K562 (cell line): ENCODE data around the gene FRMD5. TPM values are rescaled to one million over a fixed set of nuclear protein-coding genes. Genes with fewer than 3 reads are reported as not detected.

Experiments used
- ATAC-seq: fragments of 200-7000 bp; cut with Tn5 transposase; 3 replicates; pipeline ENCODE4 v1.9.1; 2020; ENCODE audit warnings: moderate library complexity
- BruUV-seq: library from RNA; stranded (reverse); fragments of 400-500 nt; replicated peaks from 2 replicates; lab custom pipeline; 2021; lab: Mats Ljungman, UMichigan
- CTCF ChIA-PET: fragments of 300-600 bp; formaldehyde crosslinking; extraction: SDS; loops from one replicate; lab custom pipeline; 2021; ENCODE audit warnings: low intra/inter-chr PET ratio; lab: Yijun Ruan, JAX
- POLR2A ChIA-PET: fragments of 300-600, 350-650 bp; sonication (Branson Sonifier 250); formaldehyde crosslinking; extraction: SDS; loops from one replicate; lab custom pipeline; 2021; ENCODE audit warnings: antibody characterized with exemption, inconsistent platforms; lab: Yijun Ruan, JAX
- DNase-seq, 4 experiments: peaks; one replicate each; pipeline versions ENCODE4 v3.0.0 to v3.0.0-alpha.2; 2011 to 2018; ENCODE audit warnings: low spot score in 3 of 4, mixed read lengths in 3 of 4; ENCODE audit errors: extremely low read depth in 1 of 4
- FAIRE-seq: peaks from 2 replicates; lab custom pipeline; 2011; peaks lifted over from hg19 to GRCh38; lab: Jason Lieb, UNC
- H2AFZ ChIP-seq: 2 replicates; pipeline ENCODE4 v1.6.0; 2011; ENCODE audit warnings: low read depth, low read length, control low read depth, inconsistent platforms
- H3K27ac ChIP-seq: fragments of 200-600 bp; 3 replicates; pipeline ENCODE4 v1.8.0; 2011; ENCODE audit warnings: low read depth, mild to moderate bottlenecking, control low read depth, inconsistent platforms, low read length, moderate library complexity, mixed read lengths; ENCODE audit errors: extremely low read depth
- H3K27me3 ChIP-seq, 2 experiments: fragments of 300-600 bp in 1 of 2; 2 replicates in 1 of 2; 3 replicates in 1 of 2; pipeline versions ENCODE4 v1.6.0 to v1.8.0; 2011; ENCODE audit warnings: inconsistent platforms in 2 of 2, low read length in 2 of 2, mild to moderate bottlenecking in 1 of 2, mixed read lengths in 1 of 2, moderate library complexity in 1 of 2; ENCODE audit not compliant: control insufficient read depth in 2 of 2, insufficient read depth in 2 of 2
- H3K36me3 ChIP-seq: fragments of 300-600 bp; 3 replicates; pipeline ENCODE4 v1.8.0; 2011; ENCODE audit warnings: mild to moderate bottlenecking, low read length, inconsistent platforms; ENCODE audit not compliant: control insufficient read depth, insufficient read depth
- H3K4me1 ChIP-seq, 2 experiments: fragments of 200-600 bp in 1 of 2; replicated peaks in 1 of 2; 2 replicates in 1 of 2; 3 replicates in 1 of 2; pipeline versions ENCODE4 v1.5.1 to v1.8.0; 2011; ENCODE audit warnings: inconsistent platforms in 2 of 2, low read length in 2 of 2, mild to moderate bottlenecking in 1 of 2, mixed read lengths in 1 of 2, moderate library complexity in 1 of 2; ENCODE audit not compliant: control insufficient read depth in 2 of 2, insufficient read depth in 2 of 2
- H3K4me2 ChIP-seq: 2 replicates; pipeline ENCODE4 v1.6.1; 2011; ENCODE audit warnings: low read length, control low read depth, inconsistent platforms, mixed read lengths; ENCODE audit not compliant: insufficient read depth
- H3K4me3 ChIP-seq: fragments of 200-600 bp; sonication (generic), shearing (Covaris generic); 2 replicates; pipeline ENCODE4 v1.5.1; 2016; ENCODE audit warnings: control low read depth, inconsistent platforms
- H3K79me2 ChIP-seq: fragments of 200-600 bp; 3 replicates; pipeline ENCODE4 v1.8.0; 2011; ENCODE audit warnings: low read length, inconsistent platforms; ENCODE audit not compliant: control insufficient read depth, insufficient read depth
- H3K9ac ChIP-seq, 2 experiments: 2 replicates each; pipeline versions ENCODE4 v1.6.0 to v1.6.1; 2011; ENCODE audit warnings: low read depth in 2 of 2, low read length in 2 of 2, control low read depth in 1 of 2, inconsistent platforms in 1 of 2, mild to moderate bottlenecking in 1 of 2, mixed read lengths in 1 of 2; ENCODE audit not compliant: insufficient read depth in 1 of 2
- H3K9me1 ChIP-seq: one replicate; pipeline ENCODE4 v1.6.0; 2011; ENCODE audit warnings: inconsistent platforms, mild to moderate bottlenecking, low read length, moderate library complexity; ENCODE audit not compliant: control insufficient read depth, insufficient read depth
- H3K9me3 ChIP-seq: replicated peaks from 2 replicates; pipeline ENCODE4 v1.5.1; 2011; ENCODE audit warnings: low read depth, low read length, inconsistent platforms; ENCODE audit not compliant: control insufficient read depth, insufficient read depth
- H4K20me1 ChIP-seq: replicated peaks from 2 replicates; pipeline ENCODE4 v1.6.1; 2011; ENCODE audit warnings: low read length, inconsistent platforms, mixed read lengths; ENCODE audit not compliant: control insufficient read depth, insufficient read depth
- BDP1 ChIP-seq: IDR thresholded peaks from 3 replicates; pipeline ENCODE4 v1.6.1; 2011; ENCODE audit not compliant: insufficient read length, insufficient read depth
- CBX8 ChIP-seq: fragments of 200-600 bp; sonication (generic); IDR thresholded peaks from 2 replicates; pipeline ENCODE4 v1.6.1; 2012; ENCODE audit warnings: borderline replicate concordance, mixed run types, low read depth, mild to moderate bottlenecking, moderate library complexity, mixed read lengths, low read length, control low read depth, inconsistent platforms; ENCODE audit not compliant: poor library complexity, severe bottlenecking; ENCODE audit errors: extremely low read depth
- HNRNPH1 ChIP-seq: fragments of 200-400 bp; formaldehyde crosslinking; optimal IDR thresholded peaks from 2 replicates; pipeline ENCODE3; 2017; ENCODE audit warnings: low read depth, mild to moderate bottlenecking, low read length, moderate library complexity
- KHSRP ChIP-seq: fragments of 450-650 bp; IDR thresholded peaks from 2 replicates; pipeline ENCODE4 v1.6.1; 2017
- MEF2A ChIP-seq: IDR thresholded peaks from 2 replicates; pipeline ENCODE4 v1.6.1; 2011; ENCODE audit warnings: low read depth, mild to moderate bottlenecking, low read length, moderate library complexity; ENCODE audit not compliant: control insufficient read depth
- NCOA1 ChIP-seq: fragments of 450-650 bp; IDR thresholded peaks from 2 replicates; pipeline ENCODE4 v1.6.1; 2016; ENCODE audit warnings: low read depth
- RBBP5 ChIP-seq: fragments of 200-600 bp; sonication (generic); IDR thresholded peaks from 2 replicates; pipeline ENCODE4 v1.6.1; 2012; ENCODE audit warnings: borderline replicate concordance, mild to moderate bottlenecking, low read length, control low read depth, inconsistent platforms; ENCODE audit not compliant: insufficient read depth, poor library complexity, severe bottlenecking
- RBM14 ChIP-seq: fragments of 200-400 bp; formaldehyde crosslinking; IDR thresholded peaks from 2 replicates; pipeline ENCODE4 v1.6.1; 2018; ENCODE audit warnings: low read depth, mild to moderate bottlenecking, low read length, moderate library complexity, borderline replicate concordance; ENCODE audit not compliant: insufficient read depth
- SNIP1 ChIP-seq: fragments of 450-650 bp; IDR thresholded peaks from 2 replicates; pipeline ENCODE4 v1.7.1; 2017; ENCODE audit warnings: low read depth, mild to moderate bottlenecking
- SRSF9 ChIP-seq: fragments of 200-400 bp; formaldehyde crosslinking; IDR thresholded peaks from 2 replicates; pipeline ENCODE4 v1.6.1; 2017; ENCODE audit warnings: low read depth, low read length, borderline replicate concordance
- ZFP36 ChIP-seq: fragments of 150-350 bp; IDR thresholded peaks from 2 replicates; pipeline ENCODE4 v1.6.1; 2018; ENCODE audit warnings: low read length, low read depth; ENCODE audit not compliant: partially characterized antibody
- ZNF280A ChIP-seq: fragments of 450-650 bp; IDR thresholded peaks from 2 replicates; pipeline ENCODE4 v1.6.1; 2018; ENCODE audit warnings: mild to moderate bottlenecking, low read depth; ENCODE audit not compliant: partially characterized antibody
- WGBS: fragments of 100-300 bp; shearing (Covaris generic); methylation state at CpG from one replicate; pipeline ENCODE4 v1.1.6; 2016; ENCODE audit warnings: low coverage, mixed read lengths; ENCODE audit not compliant: insufficient coverage; ENCODE audit errors: missing lambda C conversion rate; 5-methylcytosine and 5-hydroxymethylcytosine counted together
- in situ Hi-C: fragments of 300-500 bp; cut with MboI; formaldehyde crosslinking; loops from 4 replicates; pipeline ENCODE4 v1.15.0; 2018; ENCODE audit warnings: inconsistent platforms, mixed read lengths
- intact Hi-C: fragments of 100-400 bp; cut with micrococcal nuclease; formaldehyde crosslinking; loops from 2 replicates; pipeline ENCODE4 v1.14.2; 2022
- polyA plus RNA-seq, 8 experiments: library from polyadenylated mRNA; depleted of rRNA in 4 of 8; stranded (reverse) in 5 of 8; unstranded in 3 of 8; fragments of >200 nt; fragmentation: Nextera tagmentation in 2 of 8; fragmentation: Illumina TruSeq in 1 of 8; extraction: Ambion mirVana in 2 of 8; extraction: Trizol in 1 of 8; gene quantifications; 2 replicates each; pipeline versions ENCODE4 v1.2.1 to v1.2.3, GENCODE V29; 2011 to 2014; ENCODE audit warnings: inconsistent platforms in 1 of 8, missing spikeins in 1 of 8
- total RNA-seq, 7 experiments: library from RNA; depleted of rRNA in 6 of 7; stranded (reverse); fragments of >200 nt in 6 of 7; fragmentation: Illumina TruSeq in 2 of 7; extraction: Trizol in 2 of 7; gene quantifications; 2 replicates each; pipeline versions ENCODE4 v1.2.1 to v1.2.3, GENCODE V29; 2011 to 2021; ENCODE audit warnings: low replicate concordance in 1 of 7
- TF ChIP-seq, protein P1 (sequence below): fragments of 250-450 bp; sonication (Bioruptor Pico); IDR thresholded peaks from 2 replicates; pipeline ENCODE4 v1.5.1; 2021; ENCODE audit warnings: mild to moderate bottlenecking

FRMD5 gene
- total and polyA plus RNA-seq, 9 of the 15 experiments (the other 6 are each of a cell fraction or from before 2014, with no cell fraction given), result 0.13 to 0.38 TPM; not detected in 7

- Histone ChIP-seq H3K79me2 (no peaks in the 10 kb centered on the region), H3K4me3 (no peak overlapping the region), H3K9me3 (no peaks in the 10 kb centered on the region), H3K4me2 (no peak overlapping the region), H2AFZ (no peak overlapping the region), H3K9ac (no peak overlapping the region), H3K27me3 (peaks cover 26 to 31% of the 10 kb centered on the region in 2 experiments), H3K36me3 (no peaks in the 10 kb centered on the region), H3K4me1 (no peaks in the 10 kb centered on the region), H4K20me1 (no peaks in the 10 kb centered on the region), H3K27ac (no peak overlapping the region), H3K9me1 (no peaks in the 10 kb centered on the region)
- intact Hi-C loops (no loop called here), in situ Hi-C loops (no loop called here)
- TF ChIP-seq CBX8 (peak; percentile 94), ZFP36 (peak; percentile 34), RBM14 (no peak), ZNF280A (no peak), KHSRP (no peak), HNRNPH1 (no peak), SNIP1 (no peak), RBBP5 (no peak), NCOA1 (no peak), SRSF9 (no peak), BDP1 (no peak), MEF2A (no peak)
- TF ChIP-seq, protein P1, sequence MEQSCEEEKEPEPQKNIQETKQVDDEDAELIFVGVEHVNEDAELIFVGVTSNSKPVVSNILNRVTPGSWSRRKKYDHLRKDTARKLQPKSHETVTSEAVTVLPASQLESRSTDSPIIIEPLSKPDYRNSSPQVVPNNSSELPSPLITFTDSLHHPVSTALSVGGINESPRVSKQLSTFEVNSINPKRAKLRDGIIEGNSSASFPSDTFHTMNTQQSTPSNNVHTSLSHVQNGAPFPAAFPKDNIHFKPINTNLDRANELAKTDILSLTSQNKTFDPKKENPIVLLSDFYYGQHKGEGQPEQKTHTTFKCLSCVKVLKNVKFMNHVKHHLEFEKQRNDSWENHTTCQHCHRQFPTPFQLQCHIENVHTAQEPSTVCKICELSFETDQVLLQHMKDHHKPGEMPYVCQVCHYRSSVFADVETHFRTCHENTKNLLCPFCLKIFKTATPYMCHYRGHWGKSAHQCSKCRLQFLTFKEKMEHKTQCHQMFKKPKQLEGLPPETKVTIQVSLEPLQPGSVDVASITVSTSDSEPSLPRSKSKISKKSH, result no peak
- ATAC-seq (no peak), FAIRE-seq (no peak), DNase-seq (no peak)
- 0% methylated on average over 2 of the region's 2 CpGs for WGBS
- no TSS peak for BruUV-seq
- POLR2A ChIA-PET, result interaction anchor here (0.7 to 0.9 kb wide), 2 partner anchors 8 to 323 kb away, joined by 3 to 4 read pairs; no protein-coding TSS in a partner anchor
- CTCF ChIA-PET, result no interaction called here
These were observed 13.9 kb upstream of the FRMD5 start for GRCh38 chr15:44208956-44209355.
